K562 (cell line): Measurements from ENCODE around the gene FBP1. TPM values are rescaled to one million over a fixed set of nuclear protein-coding genes. Genes with fewer than 3 reads are reported as not detected.

ENCODE experiments used
- ATAC-seq: fragments of 200-7000 bp; cut with Tn5 transposase; 3 replicates; pipeline ENCODE4 v1.9.1; 2020; ENCODE audit warnings: moderate library complexity
- BruUV-seq: library from RNA; stranded (reverse); fragments of 400-500 nt; replicated peaks from 2 replicates; lab custom pipeline; 2021; lab: Mats Ljungman, UMichigan
- CTCF ChIA-PET: fragments of 300-600 bp; formaldehyde crosslinking; extraction: SDS; loops from one replicate; lab custom pipeline; 2021; ENCODE audit warnings: low intra/inter-chr PET ratio; lab: Yijun Ruan, JAX
- POLR2A ChIA-PET: fragments of 300-600, 350-650 bp; sonication (Branson Sonifier 250); formaldehyde crosslinking; extraction: SDS; loops from one replicate; lab custom pipeline; 2021; ENCODE audit warnings: antibody characterized with exemption, inconsistent platforms; lab: Yijun Ruan, JAX
- DNase-seq, 4 experiments: peaks; one replicate each; pipeline versions ENCODE4 v3.0.0 to v3.0.0-alpha.2; 2011 to 2018; ENCODE audit warnings: low spot score in 3 of 4, mixed read lengths in 3 of 4; ENCODE audit errors: extremely low read depth in 1 of 4
- FAIRE-seq: peaks from 2 replicates; lab custom pipeline; 2011; peaks lifted over from hg19 to GRCh38; lab: Jason Lieb, UNC
- H2AFZ ChIP-seq: 2 replicates; pipeline ENCODE4 v1.6.0; 2011; ENCODE audit warnings: low read depth, low read length, control low read depth, inconsistent platforms
- H3K27ac ChIP-seq: fragments of 200-600 bp; 3 replicates; pipeline ENCODE4 v1.8.0; 2011; ENCODE audit warnings: low read depth, mild to moderate bottlenecking, control low read depth, inconsistent platforms, low read length, moderate library complexity, mixed read lengths; ENCODE audit errors: extremely low read depth
- H3K27me3 ChIP-seq, 2 experiments: fragments of 300-600 bp in 1 of 2; 2 replicates in 1 of 2; 3 replicates in 1 of 2; pipeline versions ENCODE4 v1.6.0 to v1.8.0; 2011; ENCODE audit warnings: inconsistent platforms in 2 of 2, low read length in 2 of 2, mild to moderate bottlenecking in 1 of 2, mixed read lengths in 1 of 2, moderate library complexity in 1 of 2; ENCODE audit not compliant: control insufficient read depth in 2 of 2, insufficient read depth in 2 of 2
- H3K36me3 ChIP-seq: fragments of 300-600 bp; 3 replicates; pipeline ENCODE4 v1.8.0; 2011; ENCODE audit warnings: mild to moderate bottlenecking, low read length, inconsistent platforms; ENCODE audit not compliant: control insufficient read depth, insufficient read depth
- H3K4me1 ChIP-seq, 2 experiments: fragments of 200-600 bp in 1 of 2; replicated peaks in 1 of 2; 2 replicates in 1 of 2; 3 replicates in 1 of 2; pipeline versions ENCODE4 v1.5.1 to v1.8.0; 2011; ENCODE audit warnings: inconsistent platforms in 2 of 2, low read length in 2 of 2, mild to moderate bottlenecking in 1 of 2, mixed read lengths in 1 of 2, moderate library complexity in 1 of 2; ENCODE audit not compliant: control insufficient read depth in 2 of 2, insufficient read depth in 2 of 2
- H3K4me2 ChIP-seq: 2 replicates; pipeline ENCODE4 v1.6.1; 2011; ENCODE audit warnings: low read length, control low read depth, inconsistent platforms, mixed read lengths; ENCODE audit not compliant: insufficient read depth
- H3K4me3 ChIP-seq: fragments of 200-600 bp; sonication (generic), shearing (Covaris generic); 2 replicates; pipeline ENCODE4 v1.5.1; 2016; ENCODE audit warnings: control low read depth, inconsistent platforms
- H3K79me2 ChIP-seq: fragments of 200-600 bp; 3 replicates; pipeline ENCODE4 v1.8.0; 2011; ENCODE audit warnings: low read length, inconsistent platforms; ENCODE audit not compliant: control insufficient read depth, insufficient read depth
- H3K9ac ChIP-seq, 2 experiments: 2 replicates each; pipeline versions ENCODE4 v1.6.0 to v1.6.1; 2011; ENCODE audit warnings: low read depth in 2 of 2, low read length in 2 of 2, control low read depth in 1 of 2, inconsistent platforms in 1 of 2, mild to moderate bottlenecking in 1 of 2, mixed read lengths in 1 of 2; ENCODE audit not compliant: insufficient read depth in 1 of 2
- H3K9me1 ChIP-seq: one replicate; pipeline ENCODE4 v1.6.0; 2011; ENCODE audit warnings: inconsistent platforms, mild to moderate bottlenecking, low read length, moderate library complexity; ENCODE audit not compliant: control insufficient read depth, insufficient read depth
- H3K9me3 ChIP-seq: replicated peaks from 2 replicates; pipeline ENCODE4 v1.5.1; 2011; ENCODE audit warnings: low read depth, low read length, inconsistent platforms; ENCODE audit not compliant: control insufficient read depth, insufficient read depth
- H4K20me1 ChIP-seq: replicated peaks from 2 replicates; pipeline ENCODE4 v1.6.1; 2011; ENCODE audit warnings: low read length, inconsistent platforms, mixed read lengths; ENCODE audit not compliant: control insufficient read depth, insufficient read depth
- HEY1 ChIP-seq: fragments of 250-450 bp; sonication (Bioruptor Pico); IDR thresholded peaks from 2 replicates; pipeline ENCODE4 v1.5.0; 2020; ENCODE audit warnings: mild to moderate bottlenecking, moderate library complexity, borderline replicate concordance
- NCOA2 ChIP-seq, 2 experiments: fragments of 450-650 bp; IDR thresholded peaks; 2 replicates each; pipeline ENCODE4 v1.6.1; 2018; ENCODE audit warnings: mild to moderate bottlenecking in 2 of 2, moderate library complexity in 1 of 2; ENCODE audit not compliant: partially characterized antibody in 2 of 2
- NR2C2 ChIP-seq, 2 experiments: fragments of 200-800 bp in 1 of 2; sonication (Bioruptor generic) in 1 of 2; sonication (generic) in 1 of 2; formaldehyde crosslinking in 1 of 2; IDR thresholded peaks; 2 replicates each; pipeline versions ENCODE4 v1.6.1 to v1.8.0; 2016 to 2022; ENCODE audit warnings: mild to moderate bottlenecking in 1 of 2, missing compliant biosample characterization in 1 of 2, missing genetic modification characterization in 1 of 2, missing genetic modification reagents in 1 of 2
- RHOXF2B ChIP-seq: fragments of 250-450 bp; sonication (Bioruptor Pico); conservative IDR thresholded peaks from 2 replicates; pipeline ENCODE4 v1.5.1; 2021
- SMAD3 ChIP-seq: fragments of 450-650 bp; formaldehyde crosslinking; conservative IDR thresholded peaks from 2 replicates; pipeline ENCODE4 v1.4.0; 2020; ENCODE audit warnings: mild to moderate bottlenecking
- TARDBP ChIP-seq: fragments of 450-650 bp; IDR thresholded peaks from 2 replicates; pipeline ENCODE4 v1.6.1; 2016
- ZFPM2 ChIP-seq: fragments of 250-450 bp; sonication (Bioruptor Pico); IDR thresholded peaks from 2 replicates; pipeline ENCODE4 v1.5.1; 2022; ENCODE audit warnings: mild to moderate bottlenecking
- ZNF184 ChIP-seq: sonication (generic); formaldehyde crosslinking; IDR thresholded peaks from 2 replicates; pipeline ENCODE4 v1.5.0; 2020; ENCODE audit warnings: missing genetic modification reagents
- ZNF408 ChIP-seq: fragments of 250-450 bp; sonication (Bioruptor Pico); IDR thresholded peaks from 2 replicates; pipeline ENCODE4 v1.4.0; 2020; ENCODE audit warnings: low read depth, mild to moderate bottlenecking, moderate library complexity
- ZNF696 ChIP-seq: fragments of 250-450 bp; sonication (Bioruptor Pico); conservative IDR thresholded peaks from 2 replicates; pipeline ENCODE4 v1.4.0; 2020; ENCODE audit warnings: mild to moderate bottlenecking, moderate library complexity
- ZNF76 ChIP-seq: fragments of 250-450 bp; sonication (Bioruptor Pico); IDR thresholded peaks from 2 replicates; pipeline ENCODE4 v1.4.0; 2020; ENCODE audit warnings: mild to moderate bottlenecking, moderate library complexity, borderline replicate concordance
- ZNF780A ChIP-seq: fragments of 250-450 bp; sonication (Bioruptor Pico); IDR thresholded peaks from 2 replicates; pipeline ENCODE4 v1.5.0; 2021; ENCODE audit warnings: mild to moderate bottlenecking
- WGBS: fragments of 100-300 bp; shearing (Covaris generic); methylation state at CpG from one replicate; pipeline ENCODE4 v1.1.6; 2016; ENCODE audit warnings: low coverage, mixed read lengths; ENCODE audit not compliant: insufficient coverage; ENCODE audit errors: missing lambda C conversion rate; 5-methylcytosine and 5-hydroxymethylcytosine counted together
- in situ Hi-C: fragments of 300-500 bp; cut with MboI; formaldehyde crosslinking; loops from 4 replicates; pipeline ENCODE4 v1.15.0; 2018; ENCODE audit warnings: inconsistent platforms, mixed read lengths
- intact Hi-C: fragments of 100-400 bp; cut with micrococcal nuclease; formaldehyde crosslinking; loops from 2 replicates; pipeline ENCODE4 v1.14.2; 2022
- polyA plus RNA-seq, 8 experiments: library from polyadenylated mRNA; depleted of rRNA in 4 of 8; stranded (reverse) in 5 of 8; unstranded in 3 of 8; fragments of >200 nt; fragmentation: Nextera tagmentation in 2 of 8; fragmentation: Illumina TruSeq in 1 of 8; extraction: Ambion mirVana in 2 of 8; extraction: Trizol in 1 of 8; gene quantifications; 2 replicates each; pipeline versions ENCODE4 v1.2.1 to v1.2.3, GENCODE V29; 2011 to 2014; ENCODE audit warnings: inconsistent platforms in 1 of 8, missing spikeins in 1 of 8
- total RNA-seq, 7 experiments: library from RNA; depleted of rRNA in 6 of 7; stranded (reverse); fragments of >200 nt in 6 of 7; fragmentation: Illumina TruSeq in 2 of 7; extraction: Trizol in 2 of 7; gene quantifications; 2 replicates each; pipeline versions ENCODE4 v1.2.1 to v1.2.3, GENCODE V29; 2011 to 2021; ENCODE audit warnings: low replicate concordance in 1 of 7
- TF ChIP-seq, protein P1 (sequence below): fragments of 250-450 bp; sonication (Bioruptor Pico); IDR thresholded peaks from 2 replicates; pipeline ENCODE4 v1.5.0; 2020; ENCODE audit warnings: mild to moderate bottlenecking, borderline replicate concordance
- TF ChIP-seq, protein P2 (sequence below): sonication (generic); formaldehyde crosslinking; IDR thresholded peaks from 2 replicates; pipeline ENCODE4 v1.8.1; 2023; ENCODE audit warnings: mild to moderate bottlenecking, missing genetic modification reagents

The FBP1 gene
- total and polyA plus RNA-seq, 9 of the 15 experiments (the other 6 are each of a cell fraction or from before 2014, with no cell fraction given) = 0.24 TPM; not detected in 8

DNA sequence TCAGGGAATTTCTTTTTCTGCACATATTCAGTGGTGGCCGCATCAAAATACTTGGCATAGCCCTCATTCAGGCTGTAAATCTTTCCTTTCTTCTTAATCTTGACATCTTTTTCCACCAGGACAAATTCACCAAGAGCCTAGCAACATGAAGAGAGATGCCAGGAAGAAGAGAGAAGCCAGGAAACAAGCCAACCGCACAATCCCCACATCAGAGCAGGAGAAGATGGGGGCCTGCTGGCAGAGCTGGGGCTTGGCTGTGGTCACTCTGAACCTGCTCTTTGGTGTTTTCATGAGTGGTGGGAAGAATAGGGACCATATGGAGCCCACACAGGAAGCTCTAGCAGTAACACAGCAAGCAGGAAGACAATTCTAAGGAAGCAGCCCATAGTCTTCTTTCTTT is 72.0 kb downstream of the FBP1 start:
- no peak for FAIRE-seq
- intact Hi-C loops (no loop called here), in situ Hi-C loops (no loop called here)
- Histone ChIP-seq H3K4me1 (no peaks in the 10 kb centered on the region), H3K27me3 (peaks cover 24 to 58% of the 10 kb centered on the region in 2 experiments; a peak in 4 of 5 replicates), H3K9ac (no peak overlapping the region), H3K36me3 (no peaks in the 10 kb centered on the region), H3K9me1 (no peaks in the 10 kb centered on the region), H2AFZ (no peak overlapping the region), H3K4me2 (no peak overlapping the region), H4K20me1 (no peaks in the 10 kb centered on the region), H3K9me3 (no peaks in the 10 kb centered on the region), H3K4me3 (no peak overlapping the region), H3K79me2 (no peaks in the 10 kb centered on the region), H3K27ac (no peak overlapping the region)
- DNase-seq = no peak
- TF ChIP-seq SMAD3 (CRISPR knock-in tag) (no peak), TARDBP (no peak), HEY1 (CRISPR knock-in tag) (no peak), ZFPM2 (CRISPR knock-in tag) (no peak), ZNF76 (CRISPR knock-in tag) (no peak), ZNF184 (no peak), ZNF408 (CRISPR knock-in tag) (no peak), ZNF696 (CRISPR knock-in tag) (no peak), NR2C2 (CRISPR knock-in tag; IDR thresholded peaks at IDR 0.05) (no peak), NR2C2 (tag; IDR thresholded peaks at IDR 0.05) (no peak), ZNF780A (CRISPR knock-in tag) (no peak), RHOXF2B (no peak), NCOA2 (IDR thresholded peaks at IDR 0.05; ENCODE audit: partially characterized antibody in 2 of 2) (no peak)
- TF ChIP-seq, protein P1, sequence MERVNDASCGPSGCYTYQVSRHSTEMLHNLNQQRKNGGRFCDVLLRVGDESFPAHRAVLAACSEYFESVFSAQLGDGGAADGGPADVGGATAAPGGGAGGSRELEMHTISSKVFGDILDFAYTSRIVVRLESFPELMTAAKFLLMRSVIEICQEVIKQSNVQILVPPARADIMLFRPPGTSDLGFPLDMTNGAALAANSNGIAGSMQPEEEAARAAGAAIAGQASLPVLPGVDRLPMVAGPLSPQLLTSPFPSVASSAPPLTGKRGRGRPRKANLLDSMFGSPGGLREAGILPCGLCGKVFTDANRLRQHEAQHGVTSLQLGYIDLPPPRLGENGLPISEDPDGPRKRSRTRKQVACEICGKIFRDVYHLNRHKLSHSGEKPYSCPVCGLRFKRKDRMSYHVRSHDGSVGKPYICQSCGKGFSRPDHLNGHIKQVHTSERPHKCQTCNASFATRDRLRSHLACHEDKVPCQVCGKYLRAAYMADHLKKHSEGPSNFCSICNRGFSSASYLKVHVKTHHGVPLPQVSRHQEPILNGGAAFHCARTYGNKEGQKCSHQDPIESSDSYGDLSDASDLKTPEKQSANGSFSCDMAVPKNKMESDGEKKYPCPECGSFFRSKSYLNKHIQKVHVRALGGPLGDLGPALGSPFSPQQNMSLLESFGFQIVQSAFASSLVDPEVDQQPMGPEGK (CRISPR knock-in tag) = no peak
- TF ChIP-seq, protein P2, sequence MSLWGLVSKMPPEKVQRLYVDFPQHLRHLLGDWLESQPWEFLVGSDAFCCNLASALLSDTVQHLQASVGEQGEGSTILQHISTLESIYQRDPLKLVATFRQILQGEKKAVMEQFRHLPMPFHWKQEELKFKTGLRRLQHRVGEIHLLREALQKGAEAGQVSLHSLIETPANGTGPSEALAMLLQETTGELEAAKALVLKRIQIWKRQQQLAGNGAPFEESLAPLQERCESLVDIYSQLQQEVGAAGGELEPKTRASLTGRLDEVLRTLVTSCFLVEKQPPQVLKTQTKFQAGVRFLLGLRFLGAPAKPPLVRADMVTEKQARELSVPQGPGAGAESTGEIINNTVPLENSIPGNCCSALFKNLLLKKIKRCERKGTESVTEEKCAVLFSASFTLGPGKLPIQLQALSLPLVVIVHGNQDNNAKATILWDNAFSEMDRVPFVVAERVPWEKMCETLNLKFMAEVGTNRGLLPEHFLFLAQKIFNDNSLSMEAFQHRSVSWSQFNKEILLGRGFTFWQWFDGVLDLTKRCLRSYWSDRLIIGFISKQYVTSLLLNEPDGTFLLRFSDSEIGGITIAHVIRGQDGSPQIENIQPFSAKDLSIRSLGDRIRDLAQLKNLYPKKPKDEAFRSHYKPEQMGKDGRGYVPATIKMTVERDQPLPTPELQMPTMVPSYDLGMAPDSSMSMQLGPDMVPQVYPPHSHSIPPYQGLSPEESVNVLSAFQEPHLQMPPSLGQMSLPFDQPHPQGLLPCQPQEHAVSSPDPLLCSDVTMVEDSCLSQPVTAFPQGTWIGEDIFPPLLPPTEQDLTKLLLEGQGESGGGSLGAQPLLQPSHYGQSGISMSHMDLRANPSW (CRISPR knock-in tag) = no peak
- ChIA-PET CTCF (no interaction called here), POLR2A (no interaction called here)
- BruUV-seq = no TSS peak
- ATAC-seq = no peak
- 0% methylated on average over 2 of the region's 2 CpGs for WGBS
